SK-N-SH treated with all-trans-retinoic acid at 6 μM for 48 hours (cell line): ENCODE measurements around the gene SLC6A9.

Source experiments
- ATAC-seq: fragments of 200-7000 bp; cut with Tn5 transposase; 3 replicates; pipeline ENCODE4 v1.9.1; 2020; ENCODE audit warnings: mild to moderate bottlenecking, moderate library complexity
- BACH2 ChIP-seq: fragments of 250-450 bp; sonication (Bioruptor Pico); IDR thresholded peaks from 2 replicates; pipeline ENCODE4 v1.9.0; 2021; ENCODE audit warnings: mild to moderate bottlenecking, borderline replicate concordance
- CREB5 ChIP-seq: fragments of 250-450 bp; sonication (Bioruptor Pico); IDR thresholded peaks from 2 replicates; pipeline ENCODE4 v1.5.1; 2020; ENCODE audit warnings: low read depth, mild to moderate bottlenecking, moderate library complexity
- CSDC2 ChIP-seq: fragments of 250-450 bp; sonication (Bioruptor Pico); IDR thresholded peaks from 2 replicates; pipeline ENCODE4 v1.5.0; 2020; ENCODE audit warnings: mild to moderate bottlenecking, moderate library complexity
- CSRNP3 ChIP-seq: fragments of 250-450 bp; sonication (Bioruptor Pico); IDR thresholded peaks from 2 replicates; pipeline ENCODE4 v1.5.1; 2021; ENCODE audit warnings: mild to moderate bottlenecking, moderate library complexity
- ESRRG ChIP-seq: fragments of 250-450 bp; sonication (Bioruptor Pico); IDR thresholded peaks from 2 replicates; pipeline ENCODE4 v1.6.1; 2021; ENCODE audit warnings: mild to moderate bottlenecking
- GLIS3 ChIP-seq: fragments of 250-450 bp; sonication (Bioruptor Pico); IDR thresholded peaks from 2 replicates; pipeline ENCODE4 v1.5.0; 2020; ENCODE audit warnings: mild to moderate bottlenecking, moderate library complexity
- ISL1 ChIP-seq: fragments of 250-450 bp; sonication (Bioruptor Pico); IDR thresholded peaks from 2 replicates; pipeline ENCODE4 v2.1.2; 2022; ENCODE audit warnings: mild to moderate bottlenecking, moderate library complexity
- OSR1 ChIP-seq: fragments of 250-450 bp; sonication (Bioruptor Pico); IDR thresholded peaks from 2 replicates; pipeline ENCODE4 v1.8.0; 2022; ENCODE audit warnings: moderate library complexity, mild to moderate bottlenecking, inconsistent platforms
- PATZ1 ChIP-seq: fragments of 250-450 bp; sonication (Bioruptor Pico); IDR thresholded peaks from 2 replicates; pipeline ENCODE4 v1.8.0; 2020; ENCODE audit warnings: mild to moderate bottlenecking, moderate library complexity, borderline replicate concordance
- POU6F1 ChIP-seq: fragments of 250-450 bp; sonication (Bioruptor Pico); IDR thresholded peaks from 2 replicates; pipeline ENCODE4 v1.8.0; 2021; ENCODE audit warnings: low read depth, mild to moderate bottlenecking, moderate library complexity, borderline replicate concordance
- PPARA ChIP-seq: fragments of 250-450 bp; sonication (Bioruptor Pico); IDR thresholded peaks from 2 replicates; pipeline ENCODE4 v1.5.0; 2020; ENCODE audit warnings: mild to moderate bottlenecking, borderline replicate concordance
- RARB ChIP-seq: fragments of 250-450 bp; sonication (Bioruptor Pico); IDR thresholded peaks from 2 replicates; pipeline ENCODE4 v1.8.0; 2021; ENCODE audit warnings: mild to moderate bottlenecking, moderate library complexity
- SNAI2 ChIP-seq: fragments of 250-450 bp; sonication (Bioruptor Pico); IDR thresholded peaks from 2 replicates; pipeline ENCODE4 v1.5.0; 2020; ENCODE audit warnings: mild to moderate bottlenecking, moderate library complexity
- TCF4 ChIP-seq: fragments of 250-450 bp; sonication (Bioruptor Pico); IDR thresholded peaks from 2 replicates; pipeline ENCODE4 v1.8.0; 2021; ENCODE audit warnings: mild to moderate bottlenecking, moderate library complexity, borderline replicate concordance
- TOX ChIP-seq: fragments of 250-450 bp; sonication (Bioruptor Pico); IDR thresholded peaks from 2 replicates; pipeline ENCODE4 v1.8.0; 2021; ENCODE audit warnings: mild to moderate bottlenecking, moderate library complexity, borderline replicate concordance
- TSHZ2 ChIP-seq: fragments of 250-450 bp; sonication (Bioruptor Pico); IDR thresholded peaks from 2 replicates; pipeline ENCODE4 v1.5.0; 2020; ENCODE audit warnings: mild to moderate bottlenecking, moderate library complexity
- ZC3H10 ChIP-seq: fragments of 250-450 bp; sonication (Bioruptor Pico); IDR thresholded peaks from 2 replicates; pipeline ENCODE4 v1.5.1; 2021; ENCODE audit warnings: mild to moderate bottlenecking, moderate library complexity
- ZFP3 ChIP-seq: fragments of 250-450 bp; sonication (Bioruptor Pico); IDR thresholded peaks from 2 replicates; pipeline ENCODE4 v1.5.0; 2020; ENCODE audit warnings: mild to moderate bottlenecking, moderate library complexity
- ZFP30 ChIP-seq: fragments of 450-650 bp; formaldehyde crosslinking; IDR thresholded peaks from 2 replicates; pipeline ENCODE4 v1.5.0; 2022; ENCODE audit warnings: mild to moderate bottlenecking, moderate library complexity
- ZNF565 ChIP-seq: fragments of 450-650 bp; formaldehyde crosslinking; conservative IDR thresholded peaks from 2 replicates; pipeline ENCODE4 v1.5.0; 2020; ENCODE audit warnings: low read depth, mild to moderate bottlenecking, moderate library complexity
- ZNF8 ChIP-seq: fragments of 450-650 bp; formaldehyde crosslinking; IDR thresholded peaks from 2 replicates; pipeline ENCODE4 v1.5.0; 2020; ENCODE audit warnings: mild to moderate bottlenecking, moderate library complexity

SLC6A9 gene

GRCh38 chr1:43958351-43959255 is 72.7 kb downstream of the SLC6A9 start (continued):
- TF ChIP-seq POU6F1 (CRISPR knock-in tag) (no peak), PPARA (CRISPR knock-in tag) (no peak), CSRNP3 (CRISPR knock-in tag) (no peak), TCF4 (CRISPR knock-in tag) (no peak), RARB (no peak)

GRCh38 chr1:43957407-43958040 is 73.7 kb downstream of the SLC6A9 start:
- TF ChIP-seq TCF4 (CRISPR knock-in tag), result no peak
- TF ChIP-seq BACH2, result no peak
- TF ChIP-seq CREB5 (CRISPR knock-in tag), result no peak
- TF ChIP-seq ZNF565 (CRISPR knock-in tag), result no peak
- TF ChIP-seq TSHZ2 (CRISPR knock-in tag), result no peak
- TF ChIP-seq POU6F1 (CRISPR knock-in tag), result no peak
- no peak for TF ChIP-seq TOX (CRISPR knock-in tag)
- TF ChIP-seq ZC3H10 (CRISPR knock-in tag), result no peak
- TF ChIP-seq ZFP30 (CRISPR knock-in tag), result no peak
- no peak for TF ChIP-seq PPARA (CRISPR knock-in tag)
- no peak for TF ChIP-seq OSR1
- no peak for TF ChIP-seq ZFP3
- TF ChIP-seq SNAI2 (CRISPR knock-in tag), result no peak
- no peak for TF ChIP-seq PATZ1 (CRISPR knock-in tag)
- no peak for TF ChIP-seq ZNF8 (CRISPR knock-in tag)
- no peak for TF ChIP-seq GLIS3 (CRISPR knock-in tag)
- no peak for TF ChIP-seq ISL1 (CRISPR knock-in tag)
- no peak for TF ChIP-seq CSDC2 (CRISPR knock-in tag)
- no peak for TF ChIP-seq ESRRG
- TF ChIP-seq, all 23 proteins: peak for 0
- no peak for ATAC-seq
